HG03025 (cell line): Measurements from ENCODE around the gene RIT1.
A peak's percentile ranks its signal among the peaks of the same experiment; 100 is the strongest.

Source experiments
- ATAC-seq: cut with Tn5 transposase; IDR thresholded peaks from one replicate; pipeline ENCODE4 v1.9.1; 2021; ENCODE audit warnings: mild to moderate bottlenecking, moderate library complexity; ENCODE audit not compliant: unreplicated experiment, low FRiP score

RIT1 gene, protein sequence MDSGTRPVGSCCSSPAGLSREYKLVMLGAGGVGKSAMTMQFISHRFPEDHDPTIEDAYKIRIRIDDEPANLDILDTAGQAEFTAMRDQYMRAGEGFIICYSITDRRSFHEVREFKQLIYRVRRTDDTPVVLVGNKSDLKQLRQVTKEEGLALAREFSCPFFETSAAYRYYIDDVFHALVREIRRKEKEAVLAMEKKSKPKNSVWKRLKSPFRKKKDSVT

DNA sequence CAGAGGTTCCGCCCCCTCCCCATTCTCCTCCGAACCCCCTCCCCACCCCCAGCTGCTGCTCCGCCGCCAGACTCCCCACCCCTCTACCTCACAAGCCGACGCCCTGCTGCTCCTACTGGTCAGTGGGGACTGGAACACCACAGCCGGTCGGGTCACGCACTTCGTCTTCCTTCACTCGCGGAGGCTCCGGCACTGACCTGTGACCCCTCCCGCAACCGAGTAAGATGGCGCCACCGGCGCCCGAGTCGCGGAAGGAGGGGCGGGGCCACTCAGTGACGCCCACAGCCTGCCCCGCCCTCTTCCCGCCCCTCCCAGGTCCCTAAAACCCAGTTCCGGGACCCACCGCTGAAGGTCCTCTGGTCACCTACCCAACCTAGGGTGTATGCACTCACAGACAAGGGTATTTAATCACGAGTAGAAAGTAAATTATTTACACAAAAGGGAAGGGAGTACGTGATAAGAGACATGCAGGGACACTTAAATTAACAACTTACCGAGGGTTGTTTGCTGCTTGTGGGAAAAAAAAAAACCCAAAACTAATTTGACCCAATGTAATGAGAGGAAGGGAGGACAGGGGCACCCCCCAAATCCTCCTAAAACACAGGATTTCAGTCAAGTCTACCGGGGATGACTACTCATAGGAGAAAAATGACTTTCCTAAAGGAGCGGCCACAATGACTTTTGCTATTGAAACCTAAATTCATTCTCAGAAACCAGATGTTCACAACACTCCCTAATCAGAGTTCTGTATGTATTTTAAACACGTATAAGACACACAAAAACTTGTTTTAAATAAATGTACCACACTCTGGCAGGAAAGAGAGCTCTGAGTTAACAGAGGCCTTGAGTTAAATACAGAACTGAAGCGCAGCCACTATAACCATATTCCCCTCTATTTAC lies at the start of gene RIT1:
Gene RIT1, minus strand, starts transcription at position 194 of the 900 bp plus-strand sequence. CDS start 588 bp downstream, outside the sequence.
- peak; percentile 47 for ATAC-seq

DNA sequence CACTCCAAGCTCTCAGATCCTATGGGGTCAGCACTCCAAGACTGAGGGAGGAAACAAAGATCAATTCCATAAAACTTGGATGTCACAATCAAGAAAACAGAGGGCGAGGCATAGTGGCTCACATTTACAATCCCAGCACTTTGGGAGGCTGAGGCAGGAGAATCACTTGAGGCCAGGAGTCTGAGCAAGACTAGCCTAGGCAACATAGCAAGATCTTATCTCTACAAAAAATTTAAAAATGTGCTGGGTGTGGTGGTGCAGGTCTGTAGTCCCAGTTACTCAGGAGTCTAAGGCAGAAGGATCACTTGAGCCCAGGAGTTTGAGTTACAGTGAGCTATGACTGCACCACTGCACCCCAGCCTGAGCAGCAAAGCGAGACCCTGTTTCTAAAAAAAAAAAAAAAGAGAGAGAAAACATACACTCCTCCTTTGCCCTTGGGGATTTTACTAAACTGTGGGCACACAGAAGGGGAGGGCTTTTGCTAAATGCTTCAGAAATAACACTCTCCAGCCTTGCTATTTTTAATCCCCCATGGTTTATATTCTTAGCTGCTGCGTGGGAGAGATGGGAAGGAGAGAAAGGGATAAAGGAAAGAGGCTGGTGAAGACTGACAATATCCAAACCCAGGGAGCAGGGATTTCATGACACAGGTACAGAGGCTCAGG lies 49.1 kb upstream of the RIT1 start:
- ATAC-seq: no peak

DNA sequence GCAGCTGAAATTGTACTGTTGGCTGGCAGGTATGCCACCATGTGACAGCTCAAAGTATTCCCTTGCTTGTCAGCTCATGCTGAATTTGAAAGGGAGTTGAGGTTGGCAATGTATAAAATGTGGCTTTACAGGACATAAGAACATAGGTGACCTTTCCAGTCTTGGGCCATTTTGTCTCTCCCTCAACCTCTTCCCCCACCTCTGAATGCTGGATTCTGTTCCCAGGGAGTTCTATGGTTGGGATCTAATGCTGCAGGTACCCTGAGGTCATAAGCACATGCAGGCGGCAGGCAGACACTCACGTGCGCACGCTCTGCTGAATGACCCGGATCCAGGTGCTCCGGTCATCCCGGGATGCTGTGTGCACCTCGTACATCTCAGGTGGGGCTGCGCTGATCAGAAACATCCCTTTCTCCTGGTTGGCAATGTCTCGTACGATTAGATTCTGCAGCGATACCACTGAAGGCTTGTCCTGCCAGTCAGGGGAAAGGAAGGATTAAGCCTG lies 46.3 kb upstream of the RIT1 start:
- no peak for ATAC-seq

DNA sequence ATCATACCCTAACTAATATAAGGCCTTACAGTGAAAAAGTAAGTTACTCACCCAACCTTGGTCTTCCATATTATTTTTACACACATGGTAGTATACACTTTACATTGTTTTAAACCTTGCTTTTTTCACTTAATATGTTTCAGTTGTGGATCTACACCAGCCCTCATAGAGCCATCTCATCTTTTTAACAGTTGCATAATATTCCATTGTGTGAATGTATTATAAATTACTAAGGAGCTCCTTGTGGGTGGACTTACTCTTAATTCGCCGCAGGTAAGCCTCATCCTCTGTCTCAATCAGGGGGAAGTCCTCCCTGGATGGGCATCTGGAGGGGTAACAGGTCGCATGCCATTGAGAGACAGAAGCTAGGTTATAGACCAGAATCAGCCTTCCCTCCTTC lies 43.5 kb upstream of the RIT1 start:
- no peak for ATAC-seq

DNA sequence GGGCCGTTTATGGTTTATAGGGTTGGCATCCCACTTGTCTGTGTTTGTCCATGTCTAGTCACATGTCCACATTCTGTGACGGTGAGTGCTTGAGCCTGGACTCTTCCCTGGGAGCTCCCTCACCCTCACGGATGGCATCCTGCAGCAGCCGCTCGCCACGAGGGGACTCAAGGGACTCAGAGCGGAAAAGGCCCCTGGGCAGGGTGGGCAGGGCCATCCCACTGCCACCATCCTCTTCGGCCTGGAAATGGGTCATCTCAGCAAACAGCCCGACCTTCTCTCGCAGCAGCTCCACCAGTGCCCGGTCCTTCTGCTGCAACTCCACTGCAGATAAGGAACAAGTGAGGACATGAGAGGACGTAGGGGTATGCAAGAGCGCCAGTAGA lies 41.3 kb upstream of the RIT1 start:
- ATAC-seq: no peak

DNA sequence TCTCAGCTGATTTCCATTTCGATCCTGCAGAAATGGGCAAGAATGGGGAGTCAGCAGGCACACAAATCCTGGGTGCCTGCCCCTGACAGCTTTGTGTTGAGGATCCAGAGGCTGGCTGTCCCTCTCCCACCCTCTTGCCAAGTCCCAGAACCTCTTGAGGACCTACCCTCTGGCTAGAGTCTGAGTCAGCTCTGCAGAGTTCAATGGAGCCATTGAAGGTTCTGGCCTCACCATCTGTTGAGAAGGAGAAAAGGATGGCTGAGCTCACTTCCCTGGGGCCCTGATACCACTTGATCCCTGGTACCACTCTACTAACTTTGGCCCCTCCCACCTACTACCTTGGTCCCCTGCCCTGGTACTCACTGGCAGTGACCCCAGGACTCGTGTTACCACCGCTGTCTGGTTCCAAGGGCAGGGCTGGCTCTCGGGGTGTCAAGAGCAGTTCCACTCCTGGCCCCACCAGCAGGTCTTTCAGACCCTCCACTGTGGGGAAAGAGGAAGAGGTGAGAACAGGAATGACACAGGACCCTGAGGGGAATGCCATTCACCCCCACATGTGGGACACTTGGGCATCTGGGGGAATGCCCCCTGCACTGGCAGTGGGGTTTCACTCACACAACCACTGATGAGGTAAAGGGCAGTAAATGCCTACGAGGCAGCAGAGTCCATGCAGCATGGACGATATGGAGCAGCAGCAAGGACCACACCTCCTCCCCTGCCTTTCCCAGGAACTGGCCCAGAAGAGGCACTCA lies 40.8 kb upstream of the RIT1 start:
- no peak for ATAC-seq

DNA sequence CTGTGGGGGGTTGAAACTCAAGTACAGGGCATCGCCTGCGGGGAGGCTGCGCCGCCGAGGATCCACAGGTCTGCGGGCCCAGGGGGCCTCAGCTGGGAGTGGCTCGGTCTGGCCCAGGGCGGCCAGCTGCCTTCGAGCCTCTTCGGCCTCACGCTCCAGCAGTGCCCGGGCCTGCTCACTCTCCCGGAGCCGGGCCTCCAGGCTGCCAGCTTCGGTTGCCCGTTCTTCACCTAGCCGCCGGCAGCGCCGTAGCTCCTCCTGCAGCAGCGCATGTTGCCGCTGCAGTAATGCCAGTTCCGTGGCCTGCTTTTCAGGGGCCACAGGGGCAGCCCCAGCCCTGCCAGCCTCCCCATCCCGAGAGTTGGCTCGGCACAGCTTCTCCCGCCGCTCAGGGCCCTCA lies 39.7 kb upstream of the RIT1 start:
- ATAC-seq: no peak

DNA sequence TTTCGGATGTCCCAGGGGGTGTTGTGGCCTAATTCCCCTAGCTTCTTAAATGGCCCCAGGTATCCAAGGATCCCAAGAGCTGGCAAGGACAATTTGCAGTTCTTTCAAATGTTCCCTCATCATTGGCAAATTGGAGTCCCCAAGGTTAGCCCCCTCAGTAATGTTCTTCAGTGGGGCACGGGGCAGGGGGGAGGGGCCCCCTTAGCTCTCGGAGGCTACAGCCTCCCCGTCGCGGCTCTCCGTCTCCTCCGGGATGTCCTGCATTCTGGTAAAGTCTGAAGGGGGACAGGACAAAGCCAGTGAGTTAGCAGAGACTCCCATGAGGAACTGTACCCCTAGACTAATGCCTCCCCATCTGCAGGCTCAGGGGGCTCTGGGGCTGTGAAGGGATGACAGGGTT lies 36.6 kb upstream of the RIT1 start:
- ATAC-seq: no peak

DNA sequence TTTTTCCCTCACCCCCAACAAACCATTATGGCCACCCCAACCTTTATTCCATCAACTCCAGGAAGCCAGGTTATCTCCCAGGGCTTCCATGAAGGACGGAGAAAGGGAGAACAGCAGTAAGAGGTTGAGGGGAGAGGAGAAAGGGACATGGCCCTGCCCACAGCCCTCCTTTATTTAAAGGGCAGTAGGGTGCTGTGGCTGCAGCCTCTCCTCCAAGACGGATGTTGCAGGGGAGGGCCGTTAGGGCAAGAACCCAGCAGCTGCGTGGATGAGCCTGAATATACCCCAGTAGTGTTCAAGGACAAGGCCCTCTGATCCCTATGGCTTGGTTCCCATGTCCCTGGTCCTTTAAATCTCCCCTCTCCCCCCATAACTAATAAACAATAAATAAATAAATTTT lies 36.1 kb upstream of the RIT1 start:
- no peak for ATAC-seq

DNA sequence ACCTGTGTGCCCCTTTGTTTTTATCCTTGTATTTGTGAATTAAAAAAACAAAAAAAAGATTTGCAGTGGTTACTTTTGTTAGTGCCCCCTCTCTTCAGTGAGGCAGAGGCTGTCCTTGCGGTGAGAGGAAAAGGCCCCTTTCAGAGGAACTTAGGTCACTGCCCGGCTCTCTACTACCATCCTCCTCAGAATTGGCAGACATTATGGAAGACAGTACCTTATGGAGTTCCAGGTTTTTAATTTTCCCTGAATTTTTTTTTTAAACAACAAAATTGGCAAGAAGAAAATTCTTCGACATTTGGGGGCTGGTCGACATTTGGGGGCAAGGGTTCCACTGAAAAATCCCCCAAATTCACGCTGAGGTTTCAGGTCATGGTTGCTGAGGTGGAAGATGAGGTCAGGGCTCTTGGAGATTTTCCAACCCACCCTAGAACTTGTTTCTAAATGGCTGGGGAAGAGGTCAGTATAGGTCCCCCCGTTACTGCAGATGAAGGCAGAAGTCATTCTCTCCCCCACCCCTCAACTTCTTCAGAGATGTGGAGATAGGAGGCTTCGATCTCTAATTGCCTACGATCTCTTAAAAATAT lies 35.6 kb upstream of the RIT1 start:
- no peak for ATAC-seq

DNA sequence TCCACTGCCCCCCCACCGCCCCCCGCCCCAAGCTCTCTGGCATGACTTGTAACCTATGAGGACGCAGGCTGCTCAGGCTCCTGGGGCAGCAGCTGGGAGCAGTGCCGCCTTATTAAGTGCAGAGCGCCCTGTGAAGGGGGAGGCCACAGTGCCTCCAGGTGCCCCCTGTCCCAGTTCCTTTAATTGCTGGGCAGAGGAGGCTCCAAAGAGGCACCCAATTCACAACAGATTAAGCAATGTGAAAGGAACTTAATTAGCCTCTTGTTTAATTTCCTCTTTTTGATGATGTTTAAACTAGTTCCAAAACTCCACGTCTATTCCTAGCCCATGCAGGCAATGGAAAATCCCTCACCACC lies 33.3 kb upstream of the RIT1 start:
- no peak for ATAC-seq

DNA sequence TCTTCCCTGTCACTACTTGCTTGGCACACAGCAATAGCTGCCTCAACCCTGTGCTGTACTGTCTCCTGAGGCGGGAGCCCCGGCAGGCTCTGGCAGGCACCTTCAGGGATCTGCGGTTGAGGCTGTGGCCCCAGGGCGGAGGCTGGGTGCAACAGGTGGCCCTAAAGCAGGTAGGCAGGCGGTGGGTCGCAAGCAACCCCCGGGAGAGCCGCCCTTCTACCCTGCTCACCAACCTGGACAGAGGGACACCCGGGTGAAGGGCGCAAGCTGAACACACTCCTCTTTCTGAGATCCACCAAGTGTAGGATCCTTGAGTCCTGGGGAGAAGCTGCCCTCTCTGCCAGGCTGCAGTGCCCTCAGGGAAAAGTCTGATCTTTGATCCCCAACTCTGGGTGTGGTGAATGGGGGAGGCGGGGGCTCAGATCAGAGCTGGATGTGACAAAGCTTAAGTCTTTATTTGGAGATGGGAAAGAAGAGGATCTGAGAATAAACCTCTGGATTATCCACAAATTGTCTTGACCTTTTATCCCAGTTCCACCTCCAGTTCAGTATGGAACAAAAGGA lies 31.5 kb upstream of the RIT1 start:
- ATAC-seq: no peak

DNA sequence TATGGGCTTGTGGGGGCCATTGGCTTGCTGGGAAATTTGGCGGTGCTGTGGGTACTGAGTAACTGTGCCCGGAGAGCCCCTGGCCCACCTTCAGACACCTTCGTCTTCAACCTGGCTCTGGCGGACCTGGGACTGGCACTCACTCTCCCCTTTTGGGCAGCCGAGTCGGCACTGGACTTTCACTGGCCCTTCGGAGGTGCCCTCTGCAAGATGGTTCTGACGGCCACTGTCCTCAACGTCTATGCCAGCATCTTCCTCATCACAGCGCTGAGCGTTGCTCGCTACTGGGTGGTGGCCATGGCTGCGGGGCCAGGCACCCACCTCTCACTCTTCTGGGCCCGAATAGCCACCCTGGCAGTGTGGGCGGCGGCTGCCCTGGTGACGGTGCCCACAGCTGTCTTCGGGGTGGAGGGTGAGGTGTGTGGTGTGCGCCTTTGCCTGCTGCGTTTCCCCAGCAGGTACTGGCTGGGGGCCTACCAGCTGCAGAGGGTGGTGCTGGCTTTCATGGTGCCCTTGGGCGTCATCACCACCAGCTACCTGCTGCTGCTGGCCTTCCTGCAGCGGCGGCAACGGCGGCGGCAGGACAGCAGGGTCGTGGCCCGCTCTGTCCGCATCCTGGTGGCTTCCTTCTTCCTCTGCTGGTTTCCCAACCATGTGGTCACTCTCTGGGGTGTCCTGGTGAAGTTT lies 30.8 kb upstream of the RIT1 start:
- ATAC-seq: no peak

DNA sequence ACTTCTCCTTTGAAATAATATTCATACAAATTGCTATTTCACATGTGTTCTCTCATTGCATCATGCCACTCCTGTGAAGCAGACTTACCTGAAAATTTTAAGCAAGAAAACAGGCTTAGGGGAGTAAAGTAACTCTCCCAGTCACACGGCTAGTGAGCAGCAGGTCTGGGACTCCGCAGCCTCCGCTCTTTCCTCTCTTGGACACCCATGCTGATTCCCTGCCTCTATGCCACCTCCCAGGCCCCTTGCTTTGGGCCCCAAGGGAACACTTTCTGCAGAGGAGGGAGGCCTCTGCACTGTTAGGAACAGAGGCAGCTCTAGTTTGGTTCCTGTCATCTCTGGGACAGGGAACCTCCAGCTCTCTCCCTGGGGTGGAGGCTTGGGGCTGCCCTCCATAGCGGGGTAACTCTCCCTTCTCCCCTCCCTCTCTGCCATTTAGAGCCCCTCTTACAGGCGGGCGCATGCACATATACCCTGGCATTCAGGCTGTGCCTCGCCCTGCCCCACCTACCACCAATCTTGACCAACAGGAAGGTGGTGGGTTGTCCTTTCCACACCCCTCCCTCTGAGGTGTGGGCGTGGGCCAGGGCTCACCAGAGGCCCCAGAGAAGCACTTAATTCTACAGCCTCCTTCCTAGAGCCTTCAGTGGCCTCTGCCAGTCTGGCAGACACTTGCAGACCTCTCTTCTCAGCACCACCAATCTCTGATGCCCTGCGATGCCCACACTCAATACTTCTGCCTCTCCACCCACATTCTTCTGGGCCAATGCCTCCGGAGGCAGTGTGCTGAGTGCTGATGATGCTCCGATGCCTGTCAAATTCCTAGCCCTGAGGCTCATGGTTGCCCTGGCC lies 30.1 kb upstream of the RIT1 start, which contains the start of gene RXFP4:
Gene RXFP4, plus strand, starts transcription at position 646 of the 852 bp plus-strand sequence. Its CDS starts 72 bp downstream, at position 718.
- ATAC-seq: no peak

DNA sequence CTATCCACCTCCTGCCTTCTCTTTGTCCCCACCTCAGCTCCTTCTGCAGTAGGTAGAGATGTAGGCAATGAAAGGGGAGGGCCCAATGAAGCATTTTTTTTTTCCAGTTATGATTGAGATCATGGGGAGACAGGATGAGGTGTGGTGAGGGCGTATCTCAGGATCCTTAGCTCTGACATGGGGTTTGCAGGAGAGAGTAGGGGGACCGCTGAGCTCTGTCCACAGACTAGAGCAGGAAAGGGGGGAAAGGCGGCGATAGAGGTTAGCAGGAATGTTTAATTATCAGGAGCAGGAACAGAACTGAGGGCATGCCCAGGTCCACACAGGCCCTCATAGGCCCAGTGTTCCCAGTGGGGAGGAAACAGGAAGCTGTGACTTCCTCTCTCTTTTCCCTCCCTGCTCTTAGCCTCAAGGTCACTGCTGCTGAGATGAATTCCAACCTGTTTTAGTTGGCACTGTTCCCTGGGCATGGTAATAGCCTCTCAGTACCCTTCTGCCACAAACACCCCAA lies 29.4 kb upstream of the RIT1 start:
- ATAC-seq: no peak

DNA sequence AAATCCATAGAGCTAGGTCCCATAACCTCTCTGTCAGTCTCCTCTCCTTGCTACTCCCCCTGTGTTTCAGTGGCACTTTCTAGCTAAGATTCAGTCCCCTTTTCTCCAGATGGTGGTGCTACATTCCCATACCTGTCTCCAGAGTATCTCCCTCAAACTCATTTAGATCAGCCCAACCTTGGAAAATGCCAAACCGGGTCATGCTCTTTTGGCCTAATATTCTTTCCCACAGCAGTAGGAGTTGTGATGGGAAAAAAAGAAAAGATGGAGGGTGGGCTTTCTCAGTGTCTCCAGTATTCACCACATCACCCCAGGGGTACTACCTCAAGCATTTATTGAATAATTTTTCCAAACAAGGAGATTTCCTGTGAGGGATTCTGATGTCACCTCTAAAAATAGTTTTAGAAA lies 27.1 kb upstream of the RIT1 start:
- no peak for ATAC-seq

DNA sequence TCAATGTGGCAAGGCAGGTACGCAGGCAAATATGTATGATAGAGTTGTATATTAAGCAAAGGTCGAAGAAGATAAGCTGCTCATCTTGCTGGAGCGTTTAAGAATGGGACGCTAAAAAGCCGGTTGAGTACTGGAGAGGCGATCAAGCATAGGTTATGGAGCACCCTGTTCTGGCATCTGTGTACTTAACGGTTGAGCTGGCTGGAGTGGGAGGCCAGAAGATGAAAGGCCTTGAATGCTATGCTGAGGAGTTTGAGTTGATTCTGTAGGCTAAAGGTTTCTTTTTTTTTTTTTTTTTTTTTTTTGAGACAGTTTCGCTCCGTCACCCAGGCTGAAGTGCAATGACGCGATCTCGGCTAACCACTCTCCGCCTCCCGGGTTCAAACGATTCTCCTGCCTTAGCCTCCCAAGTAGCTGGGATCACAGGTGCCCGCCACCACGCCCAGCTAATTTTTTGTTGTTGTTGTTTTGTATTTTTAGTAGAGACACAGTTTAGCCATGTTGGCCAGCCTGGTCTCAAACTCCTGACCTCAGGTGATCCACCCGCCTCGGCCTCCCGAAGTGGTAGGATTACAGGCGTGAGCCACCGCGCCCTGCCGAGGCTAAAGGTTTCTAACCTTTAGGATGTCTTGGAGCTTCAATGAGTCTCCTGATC lies 23.9 kb upstream of the RIT1 start:
- ATAC-seq: no peak
